Epithelial cell of esophagus (primary cell): Measurements from ENCODE around the gene HBB.

Experiments
- DNase-seq: peaks from one replicate; pipeline ENCODE4 v3.0.0; 2010; ENCODE audit warnings: low read depth
- H3K4me3 ChIP-seq: 2 replicates; pipeline ENCODE4 v1.5.1; 2011; ENCODE audit warnings: mild to moderate bottlenecking, low read length, control low read depth
- TF ChIP-seq, protein P1 (sequence below): IDR thresholded peaks from 2 replicates; pipeline ENCODE4 v1.5.1; 2011; ENCODE audit warnings: low read depth, mild to moderate bottlenecking, low read length, control low read depth, inconsistent platforms; ENCODE audit not compliant: insufficient read depth; ENCODE audit errors: missing control alignments

HBB gene

DNA sequence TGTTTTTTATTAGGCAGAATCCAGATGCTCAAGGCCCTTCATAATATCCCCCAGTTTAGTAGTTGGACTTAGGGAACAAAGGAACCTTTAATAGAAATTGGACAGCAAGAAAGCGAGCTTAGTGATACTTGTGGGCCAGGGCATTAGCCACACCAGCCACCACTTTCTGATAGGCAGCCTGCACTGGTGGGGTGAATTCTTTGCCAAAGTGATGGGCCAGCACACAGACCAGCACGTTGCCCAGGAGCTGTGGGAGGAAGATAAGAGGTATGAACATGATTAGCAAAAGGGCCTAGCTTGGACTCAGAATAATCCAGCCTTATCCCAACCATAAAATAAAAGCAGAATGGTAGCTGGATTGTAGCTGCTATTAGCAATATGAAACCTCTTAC lies 1.4 kb downstream of the HBB start:
- no peak for DNase-seq
- H3K4me3 ChIP-seq = no peak overlapping the region
- TF ChIP-seq, protein P1, sequence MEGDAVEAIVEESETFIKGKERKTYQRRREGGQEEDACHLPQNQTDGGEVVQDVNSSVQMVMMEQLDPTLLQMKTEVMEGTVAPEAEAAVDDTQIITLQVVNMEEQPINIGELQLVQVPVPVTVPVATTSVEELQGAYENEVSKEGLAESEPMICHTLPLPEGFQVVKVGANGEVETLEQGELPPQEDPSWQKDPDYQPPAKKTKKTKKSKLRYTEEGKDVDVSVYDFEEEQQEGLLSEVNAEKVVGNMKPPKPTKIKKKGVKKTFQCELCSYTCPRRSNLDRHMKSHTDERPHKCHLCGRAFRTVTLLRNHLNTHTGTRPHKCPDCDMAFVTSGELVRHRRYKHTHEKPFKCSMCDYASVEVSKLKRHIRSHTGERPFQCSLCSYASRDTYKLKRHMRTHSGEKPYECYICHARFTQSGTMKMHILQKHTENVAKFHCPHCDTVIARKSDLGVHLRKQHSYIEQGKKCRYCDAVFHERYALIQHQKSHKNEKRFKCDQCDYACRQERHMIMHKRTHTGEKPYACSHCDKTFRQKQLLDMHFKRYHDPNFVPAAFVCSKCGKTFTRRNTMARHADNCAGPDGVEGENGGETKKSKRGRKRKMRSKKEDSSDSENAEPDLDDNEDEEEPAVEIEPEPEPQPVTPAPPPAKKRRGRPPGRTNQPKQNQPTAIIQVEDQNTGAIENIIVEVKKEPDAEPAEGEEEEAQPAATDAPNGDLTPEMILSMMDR = no peak

DNA sequence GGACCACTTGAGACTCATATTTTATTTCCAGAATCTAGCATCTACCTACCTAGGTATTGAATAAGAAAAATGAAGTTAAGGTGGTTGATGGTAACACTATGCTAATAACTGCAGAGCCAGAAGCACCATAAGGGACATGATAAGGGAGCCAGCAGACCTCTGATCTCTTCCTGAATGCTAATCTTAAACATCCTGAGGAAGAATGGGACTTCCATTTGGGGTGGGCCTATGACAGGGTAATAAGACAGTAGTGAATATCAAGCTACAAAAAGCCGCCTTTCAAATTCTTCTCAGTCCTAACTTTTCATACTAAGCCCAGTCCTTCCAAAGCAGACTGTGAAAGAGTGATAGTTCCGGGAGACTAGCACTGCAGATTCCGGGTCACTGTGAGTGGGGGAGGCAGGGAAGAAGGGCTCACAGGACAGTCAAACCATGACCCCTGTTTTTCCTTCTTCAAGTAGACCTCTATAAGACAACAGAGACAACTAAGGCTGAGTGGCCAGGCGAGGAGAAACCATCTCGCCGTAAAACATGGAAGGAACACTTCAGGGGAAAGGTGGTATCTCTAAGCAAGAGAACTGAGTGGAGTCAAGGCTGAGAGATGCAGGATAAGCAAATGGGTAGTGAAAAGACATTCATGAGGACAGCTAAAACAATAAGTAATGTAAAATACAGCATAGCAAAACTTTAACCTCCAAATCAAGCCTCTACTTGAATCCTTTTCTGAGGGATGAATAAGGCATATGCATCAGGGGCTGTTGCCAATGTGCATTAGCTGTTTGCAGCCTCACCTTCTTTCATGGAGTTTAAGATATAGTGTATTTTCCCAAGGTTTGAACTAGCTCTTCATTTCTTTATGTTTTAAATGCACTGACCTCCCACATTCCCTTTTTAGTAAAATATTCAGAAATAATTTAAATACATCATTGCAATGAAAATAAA lies 2.1 kb downstream of the HBB start:
- no peak for DNase-seq
- H3K4me3 ChIP-seq = no peak overlapping the region

DNA sequence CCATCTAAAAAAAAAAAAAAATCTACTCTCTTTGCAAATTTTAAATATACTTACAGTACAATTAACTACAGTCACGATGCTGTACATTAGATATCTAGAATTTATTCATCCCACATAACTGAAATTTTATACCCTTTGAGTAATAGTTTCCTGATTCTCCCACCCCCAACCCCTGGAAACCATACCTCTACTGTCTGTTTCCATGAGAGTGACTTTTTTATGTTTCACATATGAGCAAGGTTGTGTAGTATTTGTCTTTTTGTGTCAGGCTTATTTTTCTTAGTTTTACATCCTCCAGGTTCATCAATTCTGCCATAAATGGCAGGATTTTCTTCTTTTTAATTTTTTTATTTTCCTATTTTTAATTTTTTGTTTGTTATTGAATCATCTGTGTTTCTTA lies 3.2 kb downstream of the HBB start:
- H3K4me3 ChIP-seq = no peak overlapping the region
- TF ChIP-seq, protein P1 = no peak
- DNase-seq = no peak

More for the DNA sequence above, 2.1 kb downstream of the HBB start:
- TF ChIP-seq, protein P1 = no peak

DNA sequence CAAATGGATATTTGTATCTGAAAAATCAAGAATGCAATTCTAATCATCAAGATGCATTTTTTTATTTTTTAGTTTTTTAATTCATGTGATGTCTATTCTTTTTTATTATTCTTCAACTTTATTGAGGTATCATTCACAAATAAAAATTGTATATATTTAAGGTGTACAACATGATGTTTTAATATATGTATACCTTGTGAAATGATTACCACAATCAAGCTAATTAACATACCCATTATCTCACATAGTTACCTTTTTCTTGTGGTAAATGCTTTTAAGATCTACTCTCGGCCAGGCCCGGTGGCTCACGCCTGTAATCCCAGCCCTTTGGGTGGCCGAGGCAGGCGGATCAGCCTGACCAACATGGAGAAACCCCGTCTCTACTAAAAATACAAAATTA lies 3.7 kb downstream of the HBB start:
- no peak overlapping the region for H3K4me3 ChIP-seq
- TF ChIP-seq, protein P1 = no peak
- DNase-seq = no peak

DNA sequence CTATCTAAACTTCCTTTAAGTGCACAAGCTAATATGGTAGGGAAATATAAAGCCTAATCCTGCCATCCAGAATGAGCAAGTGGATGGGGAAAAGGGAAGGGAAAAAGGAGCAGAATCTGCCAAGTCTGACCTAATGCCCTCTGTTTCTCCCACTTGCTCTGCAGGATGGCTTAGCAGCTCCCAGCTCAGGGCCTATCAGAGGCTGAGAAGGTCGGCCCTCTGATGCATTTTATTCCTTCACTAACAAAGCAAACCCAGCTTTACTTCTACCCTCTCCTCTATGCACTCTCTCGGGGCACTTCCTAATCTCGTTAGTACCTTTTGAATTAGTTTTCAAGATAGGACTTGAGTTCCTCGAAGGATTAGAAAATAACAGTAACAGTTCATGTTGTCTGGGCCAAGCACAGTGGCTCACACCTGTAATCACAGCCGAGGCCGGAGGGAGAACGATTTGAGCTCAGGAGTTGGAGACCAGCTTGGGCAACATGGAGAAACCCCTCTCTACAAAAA lies 16.4 kb downstream of the HBB start:
- TF ChIP-seq, protein P1 = no peak
- no peak overlapping the region for H3K4me3 ChIP-seq
- DNase-seq = no peak

DNA sequence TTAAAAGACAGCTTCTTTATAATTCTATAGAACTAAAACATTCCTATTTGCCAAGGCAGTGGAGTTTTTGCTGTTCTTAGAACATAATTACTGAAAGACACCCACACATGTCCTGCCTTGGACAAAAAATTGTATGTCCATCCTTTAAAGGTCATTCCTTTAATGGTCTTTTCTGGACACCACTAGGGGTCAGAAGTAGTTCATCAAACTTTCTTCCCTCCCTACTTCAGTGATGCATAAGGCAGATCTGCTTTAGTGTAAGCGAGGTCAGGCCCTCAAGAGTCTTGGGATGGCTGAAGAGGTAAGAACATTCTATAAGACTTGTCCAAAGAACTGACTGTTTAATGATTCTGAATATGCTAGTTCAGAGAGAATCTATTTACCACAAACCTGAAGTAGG lies 22.1 kb downstream of the HBB start:
- peak; percentile 69 for DNase-seq
- TF ChIP-seq, protein P1 = peak; percentile 56
- H3K4me3 ChIP-seq = no peak overlapping the region
